SK-N-DZ (cell line): ENCODE results near the gene TMEM119. TPM values are rescaled to one million over a fixed set of nuclear protein-coding genes. Genes with fewer than 3 reads are reported as not detected.

Experiments used
- DNase-seq: peaks from one replicate; pipeline ENCODE4 v3.0.0-alpha.2; 2015; ENCODE audit warnings: low spot score
- polyA plus RNA-seq, 2 experiments: library from polyadenylated mRNA; depleted of rRNA; stranded (reverse); fragments of >200 nt; gene quantifications; 2 replicates each; pipeline ENCODE4 v1.2.3, GENCODE V29; 2014

The TMEM119 gene, protein sequence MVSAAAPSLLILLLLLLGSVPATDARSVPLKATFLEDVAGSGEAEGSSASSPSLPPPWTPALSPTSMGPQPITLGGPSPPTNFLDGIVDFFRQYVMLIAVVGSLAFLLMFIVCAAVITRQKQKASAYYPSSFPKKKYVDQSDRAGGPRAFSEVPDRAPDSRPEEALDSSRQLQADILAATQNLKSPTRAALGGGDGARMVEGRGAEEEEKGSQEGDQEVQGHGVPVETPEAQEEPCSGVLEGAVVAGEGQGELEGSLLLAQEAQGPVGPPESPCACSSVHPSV
- 55.3 and 62.2 TPM in 2 replicates for polyA plus RNA-seq (2014; cell fraction: cytosol; rRNA removed)
- 20.9 and 21.2 TPM in 2 replicates for polyA plus RNA-seq (2014; cell fraction: nucleus; rRNA removed)

GRCh38 chr12:108597559-108598471, at the start of gene TMEM119:
Gene TMEM119, minus strand, starts transcription at chr12:108598084. Its CDS starts 5,701 bp downstream, at chr12:108592383.
- peak; percentile 82 for DNase-seq

- no peak for DNase-seq
These were observed 49.0 kb upstream of the TMEM119 start for GRCh38 chr12:108646600-108647579.

GRCh38 chr12:108645686-108646599, 48.1 kb upstream of the TMEM119 start:
- DNase-seq, result no peak

- no peak for DNase-seq
These were observed 46.9 kb upstream of the TMEM119 start for GRCh38 chr12:108644811-108645120.

- DNase-seq, result no peak
These were observed 46.3 kb upstream of the TMEM119 start for GRCh38 chr12:108643941-108644810.

DNA sequence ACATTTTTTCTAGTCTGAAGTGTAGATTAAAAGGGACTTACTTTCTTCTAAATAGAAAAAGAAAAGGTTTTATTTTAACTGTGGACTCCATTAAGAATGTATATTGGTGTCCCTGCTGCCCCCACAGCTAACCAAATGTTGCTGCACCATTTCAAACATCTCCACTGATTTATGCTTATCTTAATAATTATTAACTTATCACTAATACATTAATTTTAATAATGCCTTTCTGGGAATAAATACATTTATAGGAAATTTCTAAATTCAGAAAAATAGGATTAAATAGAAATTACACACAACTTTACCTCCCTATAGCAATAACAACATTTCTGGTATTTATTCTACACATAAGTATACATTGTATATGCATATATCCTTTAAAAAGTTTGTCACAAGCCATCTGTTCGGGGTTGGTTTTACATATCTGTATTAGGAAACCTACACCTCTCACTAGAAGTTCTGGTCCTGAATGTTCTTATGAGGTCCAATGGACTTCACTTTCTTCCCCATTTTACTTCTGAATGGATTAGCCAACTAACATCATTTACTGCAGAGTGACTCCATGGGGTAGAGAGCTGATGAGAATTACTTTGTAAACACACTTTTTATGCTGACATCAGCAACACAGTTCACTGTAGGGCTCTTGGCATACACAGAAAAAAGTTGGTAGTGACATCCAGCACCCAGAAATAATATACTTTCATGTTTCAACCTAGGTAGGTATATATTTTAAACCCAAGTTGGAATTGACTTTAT, 45.2 kb upstream of the TMEM119 start:
- DNase-seq, result no peak

DNA sequence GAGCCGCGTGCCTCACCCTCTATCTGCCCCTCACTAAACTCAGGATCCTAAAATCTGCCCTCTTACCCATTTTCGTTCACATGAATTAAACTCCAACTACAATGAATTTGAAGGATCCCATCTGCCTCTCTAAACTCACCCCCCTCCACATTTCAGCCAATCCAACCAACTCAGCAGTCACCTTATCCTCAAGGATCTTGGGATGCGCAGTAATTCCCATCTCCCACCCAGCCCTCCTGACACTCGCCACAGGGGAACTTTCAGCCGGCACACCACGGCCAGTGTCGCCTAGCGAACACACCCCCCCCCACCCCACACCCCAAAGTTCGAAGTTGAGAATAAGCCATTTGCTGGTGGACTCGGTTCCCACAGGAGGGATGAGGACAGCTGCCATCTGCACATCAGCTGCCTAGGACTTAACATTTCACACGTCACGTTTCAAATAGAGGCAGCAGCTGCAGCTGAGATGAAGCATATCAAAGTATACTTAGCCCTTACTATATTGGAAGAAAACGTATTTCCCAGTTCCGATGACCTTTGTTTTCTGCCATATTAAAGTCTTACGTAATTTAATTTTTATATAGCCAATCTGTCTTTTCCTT, 44.5 kb upstream of the TMEM119 start:
- no peak for DNase-seq

DNA sequence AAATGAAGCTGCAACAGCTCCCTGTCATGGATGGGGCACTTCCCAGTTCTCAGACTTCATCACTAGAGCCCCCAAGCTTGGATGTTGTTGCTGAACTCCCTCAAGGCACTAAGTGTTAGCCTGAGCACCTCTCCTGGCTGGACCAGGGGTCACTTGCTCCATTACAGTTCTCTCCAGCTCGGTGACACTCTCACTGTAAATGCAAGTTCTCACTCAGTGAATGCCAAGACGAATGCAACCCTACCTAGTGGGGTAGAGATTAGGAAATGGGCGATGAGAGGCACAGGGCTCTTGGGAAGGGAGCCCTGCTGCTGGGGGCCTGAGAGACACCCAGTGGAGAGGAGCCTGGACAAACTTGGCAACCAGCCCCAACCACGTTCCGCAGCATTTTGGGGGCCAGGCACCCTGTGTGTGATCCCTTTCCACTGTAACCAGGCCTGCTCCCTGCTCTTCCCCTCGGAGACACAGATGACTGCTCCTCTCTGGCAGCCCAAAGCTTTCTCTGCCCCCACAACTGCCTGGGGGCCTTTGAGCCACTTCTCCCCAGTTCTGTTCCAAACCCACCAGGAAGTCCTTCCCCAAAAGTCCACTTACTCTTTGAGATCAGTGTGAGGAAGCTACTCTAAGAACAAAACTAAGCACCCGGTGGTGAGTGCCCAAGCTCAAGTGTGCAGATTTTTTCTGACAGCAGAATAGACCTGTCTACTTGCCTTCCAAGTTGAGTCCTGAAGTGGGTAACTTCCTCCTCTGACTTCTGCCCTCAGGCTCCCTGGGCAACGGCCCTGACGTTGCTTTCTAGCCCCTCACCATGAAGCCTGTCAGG, 43.8 kb upstream of the TMEM119 start:
- no peak for DNase-seq

DNA sequence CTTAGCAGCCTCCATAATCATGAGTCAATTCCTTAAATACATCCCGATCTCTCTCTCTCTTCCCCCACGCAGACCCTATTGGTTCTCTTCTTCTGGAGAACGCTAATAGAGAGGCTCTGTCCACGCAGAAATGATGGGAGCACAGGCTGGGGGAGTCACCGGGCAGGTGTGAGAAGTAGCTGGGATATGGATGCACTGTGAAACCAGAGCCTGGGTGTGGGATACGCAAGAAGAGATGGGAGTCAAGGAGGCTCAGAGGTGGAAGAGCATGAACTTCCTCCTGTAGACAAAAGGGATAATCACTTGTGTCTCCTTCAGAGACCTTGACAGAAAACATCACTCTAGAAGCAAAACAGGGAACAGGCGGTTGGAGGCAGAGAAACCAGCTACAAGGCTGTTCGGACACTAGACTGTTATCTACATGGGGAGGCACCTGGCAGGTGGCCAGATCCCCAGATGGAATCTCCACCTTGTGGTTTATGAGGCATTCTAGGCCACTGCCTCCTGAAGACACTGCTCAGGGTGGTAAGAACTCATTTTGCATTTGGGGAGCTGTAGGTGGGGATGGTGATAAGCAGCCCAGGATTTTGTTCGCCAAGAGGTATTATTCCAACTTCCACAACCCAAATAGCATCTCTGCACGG, 43.0 kb upstream of the TMEM119 start:
- DNase-seq, result no peak

GRCh38 chr12:108638997-108639822, 41.3 kb upstream of the TMEM119 start:
- DNase-seq, result no peak

- no peak for DNase-seq
These were observed 40.4 kb upstream of the TMEM119 start for GRCh38 chr12:108638141-108638827.

DNA sequence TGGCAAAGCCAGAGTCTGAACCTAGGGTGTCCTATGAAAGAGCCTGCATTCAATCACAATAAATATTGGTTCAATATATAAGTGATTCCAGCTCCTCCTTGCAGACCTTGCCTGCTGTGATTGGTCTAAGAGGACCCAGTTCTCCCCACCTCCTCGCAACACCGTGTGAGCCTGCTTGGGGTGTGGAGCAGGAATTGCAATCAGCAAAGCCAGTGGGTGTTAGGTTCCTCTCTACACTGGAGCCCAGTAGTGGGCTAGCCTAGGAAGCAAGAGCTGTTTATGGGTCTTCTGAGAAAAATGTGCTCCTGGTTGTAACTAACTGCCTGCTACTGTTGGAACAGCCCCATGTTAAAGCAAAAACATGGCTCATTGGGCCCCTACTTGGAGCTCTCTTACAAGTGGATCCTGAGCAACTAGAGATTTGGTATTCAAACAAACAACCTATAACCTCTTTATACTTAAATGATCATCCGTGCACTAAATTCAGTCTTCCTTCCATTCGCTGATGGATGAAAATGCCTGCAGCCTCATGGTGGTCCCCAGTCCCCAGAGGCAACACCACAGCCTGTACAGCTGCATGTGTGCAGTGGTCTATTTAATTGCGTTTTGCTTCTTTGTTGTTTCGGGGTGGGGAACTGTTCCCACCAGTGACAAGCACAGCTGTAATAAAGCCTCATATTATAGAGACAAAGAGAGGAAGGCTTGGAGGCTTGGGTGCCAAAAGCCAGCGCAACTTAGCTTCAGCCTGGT, 39.5 kb upstream of the TMEM119 start:
- DNase-seq, result no peak

DNA sequence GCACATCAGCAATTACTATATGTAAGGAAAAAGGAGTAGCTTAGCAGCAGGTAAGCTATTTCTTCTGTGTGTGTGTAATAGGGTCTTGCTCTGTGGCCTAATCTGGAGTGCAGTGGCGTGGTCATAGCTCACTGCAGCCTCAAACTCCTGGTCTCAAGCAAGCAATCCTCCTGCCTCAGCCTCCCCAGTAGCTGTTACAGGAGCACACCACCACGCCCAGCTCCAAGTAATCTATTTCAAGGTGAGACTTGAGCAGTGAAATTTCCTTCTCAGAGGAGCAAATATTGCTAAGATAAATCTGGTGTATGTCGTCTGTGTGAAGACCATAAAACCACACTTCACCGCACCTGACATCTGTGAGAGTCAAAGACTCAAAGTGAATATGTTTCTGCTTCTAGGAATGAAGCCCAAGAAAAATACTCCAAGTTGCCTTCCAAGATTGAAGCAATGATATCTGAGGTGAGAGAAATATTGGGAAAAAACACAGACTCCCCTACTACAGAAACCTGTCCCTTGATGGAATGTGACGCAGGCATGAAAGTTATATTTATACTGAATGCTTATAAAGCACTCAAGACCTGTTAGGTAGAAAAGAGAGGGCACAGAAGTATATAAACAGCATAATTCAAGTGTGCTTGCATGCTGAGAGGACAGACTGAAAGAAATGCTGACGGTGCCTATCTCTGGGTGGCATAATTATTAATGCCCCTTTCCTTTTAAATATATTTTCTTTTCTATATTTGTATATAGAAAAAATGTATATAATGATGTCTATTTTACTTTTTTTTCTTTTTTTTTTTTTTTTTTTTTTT, 38.3 kb upstream of the TMEM119 start:
- no peak for DNase-seq
